Activated gamma-delta T cell treated with Interleukin-2 at 50 U/mL for 16 hours (primary cell): Measurements from ENCODE around the gene PCNX3.
"Not testable (repeated sequence)": the region's sequence is repeated elsewhere in the genome, so short reads cannot be mapped to it uniquely, and the experiment has no call there.

Experiments
- DNase-seq: peaks from one replicate; pipeline ENCODE4 v3.0.0-alpha.2; 2020

Gene PCNX3

GRCh38 chr11:65655570-65656332 lies 40.2 kb downstream of the PCNX3 start:
- no peak for DNase-seq

GRCh38 chr11:65657426-65657825 lies 41.9 kb downstream of the PCNX3 start:
- no peak for DNase-seq

GRCh38 chr11:65658174-65659021 lies 42.8 kb downstream of the PCNX3 start:
- DNase-seq, result no peak

- no peak for DNase-seq
These were observed 44.5 kb downstream of the PCNX3 start for GRCh38 chr11:65660038-65660437.

- not testable (repeated sequence) for DNase-seq
These were observed 45.3 kb downstream of the PCNX3 start for GRCh38 chr11:65660908-65661307.

GRCh38 chr11:65661599-65662246 lies 46.1 kb downstream of the PCNX3 start:
- no peak for DNase-seq

GRCh38 chr11:65662247-65662798 lies 46.7 kb downstream of the PCNX3 start:
- DNase-seq, result no peak

GRCh38 chr11:65662799-65663638 lies 47.4 kb downstream of the PCNX3 start, which contains the start of gene RELA:
TSS of gene RELA (minus strand) at chr11:65662916. CDS start at chr11:65662832, 84 bp downstream.
- peak; percentile 88 for DNase-seq

- DNase-seq, result no peak
These were observed 48.1 kb downstream of the PCNX3 start for GRCh38 chr11:65663639-65664200.

GRCh38 chr11:65672180-65672860 lies 56.7 kb downstream of the PCNX3 start:
- DNase-seq, result no peak

- DNase-seq, result no peak
These were observed 57.4 kb downstream of the PCNX3 start for GRCh38 chr11:65672982-65673381.

GRCh38 chr11:65680192-65680743 lies 64.7 kb downstream of the PCNX3 start:
- DNase-seq, result no peak

- not testable (repeated sequence) for DNase-seq
These were observed 67.9 kb downstream of the PCNX3 start for GRCh38 chr11:65683480-65683879.

- no peak for DNase-seq
These were observed 70.4 kb downstream of the PCNX3 start for GRCh38 chr11:65685981-65686380.
